H1 (cell line): ENCODE results near the gene BTN2A1. TPM values are rescaled to one million over a fixed set of nuclear protein-coding genes. Genes with fewer than 3 reads are reported as not detected.

Source experiments
- CTCF ChIA-PET: fragments of 300-600 bp; sonication (Branson Sonifier 250); formaldehyde crosslinking; loops from one replicate; lab custom pipeline; 2021; ENCODE audit not compliant: partially characterized antibody; lab: Charles Lee
- POLR2A ChIA-PET: fragments of 300-600 bp; sonication (Branson Sonifier 250); formaldehyde crosslinking; loops from one replicate; lab custom pipeline; 2021; ENCODE audit warnings: inconsistent platforms; ENCODE audit not compliant: partially characterized antibody; lab: Charles Lee
- DNase-seq, 2 experiments: peaks; one replicate each; pipeline versions ENCODE4 v3.0.0 to v3.0.0-alpha.2; 2010 to 2022; ENCODE audit warnings: low spot score in 2 of 2, low read depth in 1 of 2, mixed read lengths in 1 of 2
- FAIRE-seq: peaks from 2 replicates; lab custom pipeline; 2011; peaks lifted over from hg19 to GRCh38; lab: Jason Lieb, UNC
- H2AFZ ChIP-seq: 2 replicates; pipeline ENCODE4 v1.8.1; 2012; ENCODE audit warnings: low read length, inconsistent platforms
- H2AK5ac ChIP-seq: 2 replicates; pipeline ENCODE4 v1.6.1; 2013; ENCODE audit warnings: low read depth, low read length
- H2BK120ac ChIP-seq: replicated peaks from 2 replicates; pipeline ENCODE3; 2013; ENCODE audit warnings: low read depth, low read length, inconsistent platforms
- H2BK12ac ChIP-seq: 2 replicates; pipeline ENCODE4 v1.6.1; 2013; ENCODE audit warnings: low read depth, low read length
- H2BK15ac ChIP-seq: 2 replicates; pipeline ENCODE4 v1.6.1; 2013; ENCODE audit warnings: low read length
- H2BK20ac ChIP-seq: 2 replicates; pipeline ENCODE4 v1.6.1; 2013; ENCODE audit warnings: low read length
- H2BK5ac ChIP-seq: 2 replicates; pipeline ENCODE4 v1.6.1; 2013; ENCODE audit warnings: low read depth, low read length
- H3K14ac ChIP-seq: 2 replicates; pipeline ENCODE4 v1.6.1; 2013; ENCODE audit warnings: inconsistent platforms; ENCODE audit not compliant: insufficient read length
- H3K18ac ChIP-seq: 2 replicates; pipeline ENCODE4 v1.6.1; 2013; ENCODE audit warnings: low read length; ENCODE audit errors: extremely low read depth
- H3K23ac ChIP-seq: 2 replicates; pipeline ENCODE4 v1.6.1; 2013; ENCODE audit warnings: inconsistent platforms; ENCODE audit not compliant: insufficient read length
- H3K23me2 ChIP-seq: 2 replicates; pipeline ENCODE4 v1.6.1; 2013; ENCODE audit warnings: low read depth, low read length
- H3K27ac ChIP-seq: 2 replicates; pipeline ENCODE4 v1.6.1; 2011; ENCODE audit warnings: low read depth, low read length, inconsistent platforms
- H3K27me3 ChIP-seq, 4 experiments: replicated peaks in 1 of 4; 1 replicate in 1 of 4; 2 replicates in 3 of 4; pipeline versions ENCODE4 v1.6.1 to v1.8.1; 2011 to 2013; ENCODE audit warnings: low read length in 3 of 4, mild to moderate bottlenecking in 3 of 4, inconsistent platforms in 2 of 4, mixed read lengths in 2 of 4, moderate library complexity in 1 of 4; ENCODE audit not compliant: control insufficient read depth in 3 of 4, insufficient read depth in 3 of 4; ENCODE audit errors: extremely low read depth in 1 of 4
- H3K36me3 ChIP-seq, 4 experiments: 2 replicates each; pipeline versions ENCODE4 v1.6.1 to v1.8.1; 2011 to 2013; ENCODE audit warnings: mild to moderate bottlenecking in 4 of 4, low read length in 3 of 4, moderate library complexity in 2 of 4, control low read depth in 1 of 4, inconsistent platforms in 1 of 4; ENCODE audit not compliant: insufficient read depth in 4 of 4, control insufficient read depth in 2 of 4
- H3K4ac ChIP-seq: replicated peaks from 2 replicates; pipeline ENCODE3; 2013; ENCODE audit warnings: low read length, low read depth, mixed read lengths, inconsistent platforms; ENCODE audit not compliant: insufficient read length
- H3K4me1 ChIP-seq, 4 experiments: replicated peaks in 1 of 4; 1 replicate in 1 of 4; 2 replicates in 3 of 4; pipeline versions ENCODE4 v1.6.1 to v1.8.1; 2011 to 2013; ENCODE audit warnings: low read length in 3 of 4, inconsistent platforms in 2 of 4, mixed read lengths in 1 of 4; ENCODE audit not compliant: insufficient read depth in 4 of 4, control insufficient read depth in 3 of 4
- H3K4me2 ChIP-seq, 2 experiments: 2 replicates each; pipeline versions ENCODE4 v1.6.1 to v1.8.1; 2011 to 2013; ENCODE audit warnings: low read depth in 2 of 2, low read length in 2 of 2, control low read depth in 1 of 2, inconsistent platforms in 1 of 2, mild to moderate bottlenecking in 1 of 2; ENCODE audit not compliant: insufficient read depth in 1 of 2
- H3K4me3 ChIP-seq, 4 experiments: fragments of 200-600, 300-600 bp in 1 of 4; sonication (generic), shearing (Covaris generic), sonication (Bioruptor Twin) in 1 of 4; 2 replicates each; pipeline versions ENCODE4 v1.5.1 to v1.8.1; 2011 to 2016; ENCODE audit warnings: low read length in 4 of 4, low read depth in 3 of 4, control low read depth in 2 of 4, inconsistent platforms in 2 of 4, mild to moderate bottlenecking in 2 of 4, mixed read lengths in 1 of 4, moderate library complexity in 1 of 4; ENCODE audit not compliant: insufficient read depth in 2 of 4; ENCODE audit errors: extremely low read depth in 1 of 4
- H3K56ac ChIP-seq: replicated peaks from 2 replicates; pipeline ENCODE3; 2013; ENCODE audit warnings: low read depth, mild to moderate bottlenecking, mixed read lengths, low read length, inconsistent platforms; ENCODE audit not compliant: insufficient read length
- H3K79me1 ChIP-seq: 2 replicates; pipeline ENCODE4 v1.6.1; 2013; ENCODE audit warnings: low read depth, low read length, control low read depth
- H3K79me2 ChIP-seq, 2 experiments: 2 replicates each; pipeline versions ENCODE4 v1.6.1 to v1.8.1; 2012 to 2013; ENCODE audit warnings: low read length in 2 of 2, mild to moderate bottlenecking in 2 of 2, inconsistent platforms in 1 of 2; ENCODE audit not compliant: insufficient read depth in 2 of 2, control insufficient read depth in 1 of 2
- H3K9ac ChIP-seq, 4 experiments: replicated peaks in 1 of 4; 1 replicate in 1 of 4; 2 replicates in 3 of 4; pipeline versions ENCODE4 v1.6.1 to v1.8.1; 2011 to 2013; ENCODE audit warnings: low read depth in 3 of 4, low read length in 3 of 4, control low read depth in 2 of 4, mild to moderate bottlenecking in 2 of 4, moderate library complexity in 2 of 4, inconsistent platforms in 1 of 4; ENCODE audit errors: extremely low read depth in 1 of 4
- H3K9me3 ChIP-seq, 2 experiments: 2 replicates each; pipeline versions ENCODE4 v1.6.1 to v1.8.1; 2012 to 2013; ENCODE audit warnings: mild to moderate bottlenecking in 2 of 2, moderate library complexity in 2 of 2, control low read depth in 1 of 2, inconsistent platforms in 1 of 2, low read depth in 1 of 2, low read length in 1 of 2, mixed read lengths in 1 of 2; ENCODE audit not compliant: insufficient read depth in 2 of 2
- H4K20me1 ChIP-seq, 2 experiments: replicated peaks in 1 of 2; 2 replicates each; pipeline versions ENCODE3 to v1.8.1; 2011 to 2013; ENCODE audit warnings: inconsistent platforms in 2 of 2, low read length in 2 of 2, mild to moderate bottlenecking in 1 of 2; ENCODE audit not compliant: insufficient read depth in 2 of 2, control insufficient read depth in 1 of 2
- H4K5ac ChIP-seq: 2 replicates; pipeline ENCODE4 v1.6.1; 2013; ENCODE audit warnings: low read length, low read depth, mixed read lengths, inconsistent platforms; ENCODE audit not compliant: insufficient read length
- H4K8ac ChIP-seq: 2 replicates; pipeline ENCODE4 v1.8.0; 2013; ENCODE audit warnings: mild to moderate bottlenecking, moderate library complexity, low read length, inconsistent platforms; ENCODE audit not compliant: insufficient read depth; ENCODE audit errors: extremely low read depth
- H4K91ac ChIP-seq: replicated peaks from 2 replicates; pipeline ENCODE3; 2013; ENCODE audit warnings: low read length, mixed read lengths, inconsistent platforms; ENCODE audit not compliant: insufficient read length
- ASH2L ChIP-seq: fragments of 200-600, 300-600 bp; sonication (generic); IDR thresholded peaks from one replicate; pipeline ENCODE4 v1.7.1; 2017; ENCODE audit warnings: low read length
- JUND ChIP-seq: IDR thresholded peaks from 2 replicates; pipeline ENCODE4 v1.6.1; 2011; ENCODE audit warnings: mild to moderate bottlenecking, improper control_type of control experiment, low read length
- POLR2A ChIP-seq, 2 experiments: IDR thresholded peaks; 1 replicate in 1 of 2; 2 replicates in 1 of 2; pipeline ENCODE4 v1.6.1; 2011; ENCODE audit warnings: low read depth in 2 of 2, low read length in 2 of 2, mild to moderate bottlenecking in 2 of 2; ENCODE audit errors: control extremely low read depth in 1 of 2
- RNF2 ChIP-seq: fragments of 200-900, 300-1000 bp; sonication (generic); IDR thresholded peaks from 2 replicates; pipeline ENCODE4 v1.7.1; 2016; ENCODE audit warnings: borderline replicate concordance, low read depth, mild to moderate bottlenecking, antibody characterized with exemption, low read length; ENCODE audit not compliant: poor library complexity, severe bottlenecking; ENCODE audit errors: missing control alignments
- WGBS, 2 experiments: shearing (Covaris generic) in 1 of 2; methylation state at CpG; one replicate each; pipeline versions ENCODE4 v1.1.6 to v1.1.7; 2013 to 2015; ENCODE audit warnings: low lambda C conversion rate in 2 of 2, mixed read lengths in 2 of 2, inconsistent platforms in 1 of 2, low coverage in 1 of 2, missing lambda C conversion rate in 1 of 2; ENCODE audit not compliant: insufficient replicate concordance in 2 of 2, insufficient coverage in 1 of 2, insufficient read length in 1 of 2; ENCODE audit errors: extremely low coverage in 1 of 2, missing lambda C conversion rate in 1 of 2; 5-methylcytosine and 5-hydroxymethylcytosine counted together
- polyA plus RNA-seq, 7 experiments: library from polyadenylated mRNA; depleted of rRNA in 3 of 7; stranded (reverse) in 5 of 7; unstranded in 2 of 7; fragments of >200 nt in 5 of 7; fragments of 200-250 nt in 2 of 7; gene quantifications; 1 replicate in 5 of 7; 2 replicates in 1 of 7; 4 replicates in 1 of 7; pipeline versions ENCODE4 v1.2.1 to v1.2.3, GENCODE V29; 2011 to 2013; ENCODE audit warnings: missing spikeins in 2 of 7, mixed read lengths in 2 of 7
- total RNA-seq: library from RNA; stranded (reverse); fragmentation: NEBNext Ultra II Directional; extraction: Animal tissue kit (Norgen Biotek cat#: 25700); gene quantifications from 2 replicates; pipeline ENCODE4 v1.2.1, GENCODE V29; 2021
- TF ChIP-seq, protein P1 (sequence below): IDR thresholded peaks from 2 replicates; pipeline ENCODE4 v1.6.1; 2011; ENCODE audit warnings: low read depth, mild to moderate bottlenecking, low read length; ENCODE audit not compliant: insufficient read depth

Gene BTN2A1
- total and polyA plus RNA-seq, 2 of the 8 experiments (the other 6 are each of a cell fraction or from before 2014, with no cell fraction given), result 8.7 to 11.0 TPM

GRCh38 chr6:26440977-26441358 lies 16.8 kb upstream of the BTN2A1 start:
- Histone ChIP-seq H3K4me2 (no peak overlapping the region), H3K23me2 (no peaks in the 10 kb centered on the region), H3K27me3 (no peaks in the 10 kb centered on the region), H3K14ac (no peak overlapping the region), H2AK5ac (no peak overlapping the region), H4K91ac (no peak overlapping the region), H2BK15ac (no peak overlapping the region), H3K9me3 (no peaks in the 10 kb centered on the region), H3K27ac (no peak overlapping the region), H2BK20ac (no peak overlapping the region), H3K36me3 (no peaks in the 10 kb centered on the region; a peak in 1 of 8 replicates), H3K9ac (no peak overlapping the region), H2BK12ac (no peak overlapping the region), H2BK120ac (no peak overlapping the region), H3K79me2 (no peaks in the 10 kb centered on the region), H3K4me3 (no peak overlapping the region), H4K5ac (no peak overlapping the region), H4K8ac (no peak overlapping the region), H3K4ac (no peak overlapping the region), H3K23ac (no peak overlapping the region), H2BK5ac (no peak overlapping the region), H2AFZ (no peak overlapping the region), H3K4me1 (no peaks in the 10 kb centered on the region), H3K18ac (no peak overlapping the region), H3K56ac (no peak overlapping the region), H3K79me1 (no peaks in the 10 kb centered on the region), H4K20me1 (no peaks in the 10 kb centered on the region)
- TF ChIP-seq, protein P1, sequence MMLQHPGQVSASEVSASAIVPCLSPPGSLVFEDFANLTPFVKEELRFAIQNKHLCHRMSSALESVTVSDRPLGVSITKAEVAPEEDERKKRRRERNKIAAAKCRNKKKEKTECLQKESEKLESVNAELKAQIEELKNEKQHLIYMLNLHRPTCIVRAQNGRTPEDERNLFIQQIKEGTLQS, result no peak
- TF ChIP-seq ASH2L (no peak), RNF2 (no peak), POLR2A (IDR thresholded peaks at IDR 0.05; ENCODE audit: control extremely low read depth in 1 of 2, low read depth in 2 of 2, low read length in 2 of 2) (no peak), JUND (no peak)
- ChIA-PET POLR2A (interaction anchor here (1.5 kb wide), 1 partner anchor 32 kb away, joined by 4 read pairs; no protein-coding TSS in a partner anchor), CTCF (no interaction called here)
- FAIRE-seq (no peak), DNase-seq (no peak)
- WGBS, 2 experiments, result 94% methylated on average over 2 of the region's 2 CpGs; no CpG with 5 or more reads in 1 of the 2 experiments
